RCC 7860 (cell line): ENCODE measurements around the gene ARL5C.
"Not testable (repeated sequence)": the region's sequence is repeated elsewhere in the genome, so short reads cannot be mapped to it uniquely, and the experiment has no call there.

Experiments
- DNase-seq: peaks from one replicate; pipeline ENCODE4 v3.0.0-alpha.2; 2015; ENCODE audit warnings: low spot score
- FAIRE-seq: peaks from 2 replicates; lab custom pipeline; 2012; peaks lifted over from hg19 to GRCh38; lab: Jason Lieb, UNC

The ARL5C gene

GRCh38 chr17:39169518-39169917 is 3.6 kb upstream of the ARL5C start:
- DNase-seq, result no peak
- no peak for FAIRE-seq

- DNase-seq, result no peak
- no peak for FAIRE-seq
Measured at GRCh38 chr17:39169101-39169500, 3.1 kb upstream of the ARL5C start.

GRCh38 chr17:39168503-39168902 is 2.5 kb upstream of the ARL5C start:
- not testable (repeated sequence) for FAIRE-seq, DNase-seq

GRCh38 chr17:39167476-39167875 is 1.5 kb upstream of the ARL5C start:
- DNase-seq, result no peak
- no peak for FAIRE-seq

- FAIRE-seq (no peak), DNase-seq (no peak)
Measured at GRCh38 chr17:39166437-39167335, 725 bp upstream of the ARL5C start.

GRCh38 chr17:39165178-39165840 is 652 bp downstream of the ARL5C start:
- no peak for DNase-seq
- FAIRE-seq, result no peak

- DNase-seq (peak; percentile 28), FAIRE-seq (no peak)
Measured at GRCh38 chr17:39164675-39165143, 1.3 kb downstream of the ARL5C start.

- no peak for DNase-seq
- FAIRE-seq, result no peak
Measured at GRCh38 chr17:39161962-39162361, 4.0 kb downstream of the ARL5C start.

- no peak for DNase-seq
- FAIRE-seq, result no peak
Measured at GRCh38 chr17:39158623-39159022, 7.3 kb downstream of the ARL5C start.

GRCh38 chr17:39156491-39156890 is 9.5 kb downstream of the ARL5C start:
- DNase-seq (no peak), FAIRE-seq (no peak)

GRCh38 chr17:39155654-39156053 is 10.3 kb downstream of the ARL5C start:
- FAIRE-seq, result no peak

GRCh38 chr17:39153599-39154051 is 12.3 kb downstream of the ARL5C start:
- no peak for FAIRE-seq

More at GRCh38 chr17:39155654-39156053, 10.3 kb downstream of the ARL5C start:
- no peak for DNase-seq

GRCh38 chr17:39151943-39152818 is 13.8 kb downstream of the ARL5C start:
- DNase-seq, result peak; percentile 6
- FAIRE-seq, result no peak

More at GRCh38 chr17:39153599-39154051, 12.3 kb downstream of the ARL5C start:
- DNase-seq, result peak; percentile 93

- FAIRE-seq (no peak), DNase-seq (no peak)
Measured at GRCh38 chr17:39151150-39151942, 14.6 kb downstream of the ARL5C start, which contains the start of gene PLXDC1. Gene PLXDC1 (minus strand): TSS chr17:39151637. CDS start chr17:39151437, 200 bp downstream.

GRCh38 chr17:39150795-39151149 is 15.2 kb downstream of the ARL5C start:
- FAIRE-seq, result no peak
- no peak for DNase-seq

GRCh38 chr17:39150104-39150634 is 15.8 kb downstream of the ARL5C start:
- no peak for FAIRE-seq
- DNase-seq, result no peak

- DNase-seq, result no peak
- FAIRE-seq, result no peak
Measured at GRCh38 chr17:39147221-39148185, 18.5 kb downstream of the ARL5C start.

GRCh38 chr17:39146273-39146672 is 19.7 kb downstream of the ARL5C start:
- DNase-seq (no peak), FAIRE-seq (no peak)

- DNase-seq (no peak), FAIRE-seq (no peak)
Measured at GRCh38 chr17:39145143-39145542, 20.8 kb downstream of the ARL5C start.
